MG63 (cell line): ENCODE data around the gene BBS7. TPM values are rescaled to one million over a fixed set of nuclear protein-coding genes. Genes with fewer than 3 reads are reported as not detected.

Source experiments
- DNase-seq: peaks from one replicate; pipeline ENCODE4 v3.0.0-alpha.2; 2020
- H3K27me3 ChIP-seq: fragments of 250-450 bp; sonication (Bioruptor Pico); 2 replicates; pipeline ENCODE4 v1.5.1; 2020; ENCODE audit warnings: mild to moderate bottlenecking, moderate library complexity
- H3K36me3 ChIP-seq: fragments of 250-450 bp; sonication (Bioruptor Pico); 2 replicates; pipeline ENCODE4 v1.5.1; 2020; ENCODE audit warnings: mild to moderate bottlenecking, moderate library complexity
- H3K4me3 ChIP-seq: fragments of 250-450 bp; sonication (Bioruptor Pico); 2 replicates; pipeline ENCODE4 v1.5.1; 2020; ENCODE audit warnings: mild to moderate bottlenecking, moderate library complexity
- H3K9me3 ChIP-seq: fragments of 250-450 bp; sonication (Bioruptor Pico); 2 replicates; pipeline ENCODE4 v1.5.1; 2020; ENCODE audit warnings: mild to moderate bottlenecking, moderate library complexity
- total RNA-seq: library from RNA; depleted of rRNA; stranded (reverse); fragments of >200 nt; shearing (Covaris generic); gene quantifications from 2 replicates; pipeline ENCODE4 v1.2.3, GENCODE V29; 2014; ENCODE audit warnings: low replicate concordance; rRNA removed

BBS7 gene
- total RNA-seq, 1 experiment from 2014 or later: 2.6 TPM

- Histone ChIP-seq H3K4me3 (peak overlapping the region; percentile 2; the same call in 1 of the 2 replicates), H3K9me3 (peaks cover 10% of the 10 kb centered on the region), H3K27me3 (no peaks in the 10 kb centered on the region), H3K36me3 (peaks cover 4% of the 10 kb centered on the region; the same call in 1 of the 2 replicates)
- peak; percentile 94 for DNase-seq
Measured at GRCh38 chr4:121785479-121785878, 84.8 kb downstream of the BBS7 start.

GRCh38 chr4:121784975-121785374 is 85.3 kb downstream of the BBS7 start:
- H3K4me3 ChIP-seq: peak overlapping the region; percentile 2; the same call in 1 of the 2 replicates
- peaks cover 4% of the 10 kb centered on the region; the same call in 1 of the 2 replicates for H3K36me3 ChIP-seq
- H3K9me3 ChIP-seq: peaks cover 10% of the 10 kb centered on the region
- DNase-seq: peak; percentile 93
- no peaks in the 10 kb centered on the region for H3K27me3 ChIP-seq

- Histone ChIP-seq H3K27me3 (no peaks in the 10 kb centered on the region), H3K4me3 (no peak overlapping the region)
Measured at GRCh38 chr4:121784401-121784800, 85.9 kb downstream of the BBS7 start.

GRCh38 chr4:121783210-121783609 is 87.1 kb downstream of the BBS7 start:
- Histone ChIP-seq H3K4me3 (no peak overlapping the region), H3K36me3 (peaks cover 4% of the 10 kb centered on the region; the same call in 1 of the 2 replicates), H3K27me3 (no peaks in the 10 kb centered on the region), H3K9me3 (peaks cover 10% of the 10 kb centered on the region)
- no peak for DNase-seq

More at GRCh38 chr4:121784401-121784800, 85.9 kb downstream of the BBS7 start:
- peaks cover 10% of the 10 kb centered on the region for H3K9me3 ChIP-seq
- peaks cover 4% of the 10 kb centered on the region; the same call in 1 of the 2 replicates for H3K36me3 ChIP-seq
- no peak for DNase-seq

GRCh38 chr4:121778991-121779628 is 91.2 kb downstream of the BBS7 start:
- Histone ChIP-seq H3K36me3 (peaks cover 4% of the 10 kb centered on the region; the same call in 1 of the 2 replicates), H3K27me3 (no peaks in the 10 kb centered on the region), H3K9me3 (peaks cover 9% of the 10 kb centered on the region), H3K4me3 (no peak overlapping the region)
- DNase-seq: no peak

- H3K27me3 ChIP-seq: no peaks in the 10 kb centered on the region
- no peaks in the 10 kb centered on the region for H3K9me3 ChIP-seq
- H3K36me3 ChIP-seq: no peaks in the 10 kb centered on the region
- peak; percentile 59 for DNase-seq
- H3K4me3 ChIP-seq: no peak overlapping the region
Measured at GRCh38 chr4:121777625-121778024, 92.6 kb downstream of the BBS7 start.

- Histone ChIP-seq H3K27me3 (no peaks in the 10 kb centered on the region), H3K9me3 (no peaks in the 10 kb centered on the region), H3K36me3 (no peaks in the 10 kb centered on the region), H3K4me3 (no peak overlapping the region)
- no peak for DNase-seq
Measured at GRCh38 chr4:121776610-121777401, 93.5 kb downstream of the BBS7 start.

Other genes with a start within 250 kb of the BBS7 start
- 781 and 895 TPM in 2 replicates for gene ANXA5, start 173.5 kb downstream of the BBS7 start, total RNA-seq
- gene SMIM43, start 105.3 kb downstream of the BBS7 start, total RNA-seq: 2.2 and 3.4 TPM in 2 replicates
- 69.5 and 76.5 TPM in 2 replicates for gene EXOSC9, start 69.2 kb downstream of the BBS7 start, total RNA-seq
- gene CCNA2, start 46.6 kb downstream of the BBS7 start, total RNA-seq: 140 and 157 TPM in 2 replicates
- not detected in 2 replicates for gene TRPC3, start 81.6 kb upstream of the BBS7 start, total RNA-seq